K562 (cell line): ENCODE data around the gene INHBE. TPM values are rescaled to one million over a fixed set of nuclear protein-coding genes. Genes with fewer than 3 reads are reported as not detected.

ENCODE experiments used
- ATAC-seq: fragments of 200-7000 bp; cut with Tn5 transposase; 3 replicates; pipeline ENCODE4 v1.9.1; 2020; ENCODE audit warnings: moderate library complexity
- BruUV-seq: library from RNA; stranded (reverse); fragments of 400-500 nt; replicated peaks from 2 replicates; lab custom pipeline; 2021; lab: Mats Ljungman, UMichigan
- CTCF ChIA-PET: fragments of 300-600 bp; formaldehyde crosslinking; extraction: SDS; loops from one replicate; lab custom pipeline; 2021; ENCODE audit warnings: low intra/inter-chr PET ratio; lab: Yijun Ruan, JAX
- POLR2A ChIA-PET: fragments of 300-600, 350-650 bp; sonication (Branson Sonifier 250); formaldehyde crosslinking; extraction: SDS; loops from one replicate; lab custom pipeline; 2021; ENCODE audit warnings: antibody characterized with exemption, inconsistent platforms; lab: Yijun Ruan, JAX
- DNase-seq, 4 experiments: peaks; one replicate each; pipeline versions ENCODE4 v3.0.0 to v3.0.0-alpha.2; 2011 to 2018; ENCODE audit warnings: low spot score in 3 of 4, mixed read lengths in 3 of 4; ENCODE audit errors: extremely low read depth in 1 of 4
- FAIRE-seq: peaks from 2 replicates; lab custom pipeline; 2011; peaks lifted over from hg19 to GRCh38; lab: Jason Lieb, UNC
- H2AFZ ChIP-seq: 2 replicates; pipeline ENCODE4 v1.6.0; 2011; ENCODE audit warnings: low read depth, low read length, control low read depth, inconsistent platforms
- H3K27ac ChIP-seq: fragments of 200-600 bp; 3 replicates; pipeline ENCODE4 v1.8.0; 2011; ENCODE audit warnings: low read depth, mild to moderate bottlenecking, control low read depth, inconsistent platforms, low read length, moderate library complexity, mixed read lengths; ENCODE audit errors: extremely low read depth
- H3K27me3 ChIP-seq, 2 experiments: fragments of 300-600 bp in 1 of 2; 2 replicates in 1 of 2; 3 replicates in 1 of 2; pipeline versions ENCODE4 v1.6.0 to v1.8.0; 2011; ENCODE audit warnings: inconsistent platforms in 2 of 2, low read length in 2 of 2, mild to moderate bottlenecking in 1 of 2, mixed read lengths in 1 of 2, moderate library complexity in 1 of 2; ENCODE audit not compliant: control insufficient read depth in 2 of 2, insufficient read depth in 2 of 2
- H3K36me3 ChIP-seq: fragments of 300-600 bp; 3 replicates; pipeline ENCODE4 v1.8.0; 2011; ENCODE audit warnings: mild to moderate bottlenecking, low read length, inconsistent platforms; ENCODE audit not compliant: control insufficient read depth, insufficient read depth
- H3K4me1 ChIP-seq, 2 experiments: fragments of 200-600 bp in 1 of 2; replicated peaks in 1 of 2; 2 replicates in 1 of 2; 3 replicates in 1 of 2; pipeline versions ENCODE4 v1.5.1 to v1.8.0; 2011; ENCODE audit warnings: inconsistent platforms in 2 of 2, low read length in 2 of 2, mild to moderate bottlenecking in 1 of 2, mixed read lengths in 1 of 2, moderate library complexity in 1 of 2; ENCODE audit not compliant: control insufficient read depth in 2 of 2, insufficient read depth in 2 of 2
- H3K4me2 ChIP-seq: 2 replicates; pipeline ENCODE4 v1.6.1; 2011; ENCODE audit warnings: low read length, control low read depth, inconsistent platforms, mixed read lengths; ENCODE audit not compliant: insufficient read depth
- H3K4me3 ChIP-seq: fragments of 200-600 bp; sonication (generic), shearing (Covaris generic); 2 replicates; pipeline ENCODE4 v1.5.1; 2016; ENCODE audit warnings: control low read depth, inconsistent platforms
- H3K79me2 ChIP-seq: fragments of 200-600 bp; 3 replicates; pipeline ENCODE4 v1.8.0; 2011; ENCODE audit warnings: low read length, inconsistent platforms; ENCODE audit not compliant: control insufficient read depth, insufficient read depth
- H3K9ac ChIP-seq, 2 experiments: 2 replicates each; pipeline versions ENCODE4 v1.6.0 to v1.6.1; 2011; ENCODE audit warnings: low read depth in 2 of 2, low read length in 2 of 2, control low read depth in 1 of 2, inconsistent platforms in 1 of 2, mild to moderate bottlenecking in 1 of 2, mixed read lengths in 1 of 2; ENCODE audit not compliant: insufficient read depth in 1 of 2
- H3K9me1 ChIP-seq: one replicate; pipeline ENCODE4 v1.6.0; 2011; ENCODE audit warnings: inconsistent platforms, mild to moderate bottlenecking, low read length, moderate library complexity; ENCODE audit not compliant: control insufficient read depth, insufficient read depth
- H3K9me3 ChIP-seq: replicated peaks from 2 replicates; pipeline ENCODE4 v1.5.1; 2011; ENCODE audit warnings: low read depth, low read length, inconsistent platforms; ENCODE audit not compliant: control insufficient read depth, insufficient read depth
- H4K20me1 ChIP-seq: replicated peaks from 2 replicates; pipeline ENCODE4 v1.6.1; 2011; ENCODE audit warnings: low read length, inconsistent platforms, mixed read lengths; ENCODE audit not compliant: control insufficient read depth, insufficient read depth
- ATF1 ChIP-seq, 2 experiments: fragments of 450-650 bp in 1 of 2; IDR thresholded peaks; 2 replicates each; pipeline ENCODE4 v1.6.1; 2016; ENCODE audit warnings: missing compliant biosample characterization in 1 of 2, missing genetic modification characterization in 1 of 2
- CBX1 ChIP-seq: sonication (generic); IDR thresholded peaks from 2 replicates; pipeline ENCODE4 v1.6.1; 2016; ENCODE audit warnings: antibody characterized with exemption, low read depth, mild to moderate bottlenecking
- DMBX1 ChIP-seq: fragments of 250-450 bp; sonication (Bioruptor Pico); IDR thresholded peaks from 2 replicates; pipeline ENCODE4 v1.8.0; 2022; ENCODE audit warnings: inconsistent platforms, mild to moderate bottlenecking, moderate library complexity, borderline replicate concordance
- ETV1 ChIP-seq: fragments of 450-650 bp; conservative IDR thresholded peaks from 2 replicates; pipeline ENCODE4 v1.6.1; 2016; ENCODE audit warnings: missing genetic modification characterization, control low read depth, low read depth, missing compliant biosample characterization
- FOSL1 ChIP-seq: fragments of 200-800 bp; sonication (Bioruptor generic); conservative IDR thresholded peaks from 2 replicates; pipeline ENCODE4 v1.6.1; 2016; ENCODE audit warnings: missing genetic modification characterization, missing compliant biosample characterization
- HDGF ChIP-seq: fragments of 450-650 bp; IDR thresholded peaks from 2 replicates; pipeline ENCODE4 v1.6.1; 2016
- HNRNPH1 ChIP-seq: fragments of 200-400 bp; formaldehyde crosslinking; optimal IDR thresholded peaks from 2 replicates; pipeline ENCODE3; 2017; ENCODE audit warnings: low read depth, mild to moderate bottlenecking, low read length, moderate library complexity
- KHSRP ChIP-seq: fragments of 450-650 bp; IDR thresholded peaks from 2 replicates; pipeline ENCODE4 v1.6.1; 2017
- MCM5 ChIP-seq: fragments of 450-650 bp; IDR thresholded peaks from 2 replicates; pipeline ENCODE4 v1.6.1; 2016; ENCODE audit warnings: low read depth
- NFIC ChIP-seq: fragments of 450-650 bp; IDR thresholded peaks from 2 replicates; pipeline ENCODE4 v1.6.1; 2017; ENCODE audit warnings: mild to moderate bottlenecking, inconsistent platforms
- NFIX ChIP-seq: fragments of 250-450 bp; sonication (Bioruptor Pico); IDR thresholded peaks from 2 replicates; pipeline ENCODE4 v1.4.0; 2020; ENCODE audit warnings: low read depth, mild to moderate bottlenecking, moderate library complexity
- NFXL1 ChIP-seq: fragments of 450-650 bp; formaldehyde crosslinking; IDR thresholded peaks from 2 replicates; pipeline ENCODE4 v1.4.0; 2021; ENCODE audit warnings: mild to moderate bottlenecking
- PPARD ChIP-seq: fragments of 250-450 bp; sonication (Bioruptor Pico); IDR thresholded peaks from 2 replicates; pipeline ENCODE4 v1.8.0; 2022; ENCODE audit warnings: inconsistent platforms, mild to moderate bottlenecking, moderate library complexity
- SUPT5H ChIP-seq: fragments of 450-650 bp; IDR thresholded peaks from 2 replicates; pipeline ENCODE4 v1.6.1; 2016
- ZNF121 ChIP-seq: sonication (generic); formaldehyde crosslinking; conservative IDR thresholded peaks from 2 replicates; pipeline ENCODE4 v1.8.0; 2022; ENCODE audit warnings: missing genetic modification reagents
- ZNF23 ChIP-seq: fragments of 250-450 bp; sonication (Bioruptor Pico); IDR thresholded peaks from 2 replicates; pipeline ENCODE4 v1.4.0; 2020; ENCODE audit warnings: mild to moderate bottlenecking
- ZNF253 ChIP-seq: fragments of 250-450 bp; sonication (Bioruptor Pico); conservative IDR thresholded peaks from 2 replicates; pipeline ENCODE4 v1.6.1; 2021; ENCODE audit warnings: mild to moderate bottlenecking
- ZNF740 ChIP-seq, 3 experiments: fragments of 200-800 bp in 1 of 3; sonication (Bioruptor generic) in 1 of 3; sonication (generic) in 1 of 3; formaldehyde crosslinking in 1 of 3; IDR thresholded peaks; 2 replicates each; pipeline versions ENCODE4 v1.6.1 to v1.8.0; 2016 to 2022; ENCODE audit warnings: mild to moderate bottlenecking in 2 of 3, missing compliant biosample characterization in 2 of 3, missing genetic modification characterization in 2 of 3, missing genetic modification reagents in 1 of 3
- ZNF76 ChIP-seq: fragments of 250-450 bp; sonication (Bioruptor Pico); IDR thresholded peaks from 2 replicates; pipeline ENCODE4 v1.4.0; 2020; ENCODE audit warnings: mild to moderate bottlenecking, moderate library complexity, borderline replicate concordance
- whole genome bisulfite sequencing: fragments of 100-300 bp; shearing (Covaris generic); methylation state at CpG from one replicate; pipeline ENCODE4 v1.1.6; 2016; ENCODE audit warnings: low coverage, mixed read lengths; ENCODE audit not compliant: insufficient coverage; ENCODE audit errors: missing lambda C conversion rate; 5-methylcytosine and 5-hydroxymethylcytosine counted together
- in situ Hi-C: fragments of 300-500 bp; cut with MboI; formaldehyde crosslinking; loops from 4 replicates; pipeline ENCODE4 v1.15.0; 2018; ENCODE audit warnings: inconsistent platforms, mixed read lengths
- intact Hi-C: fragments of 100-400 bp; cut with micrococcal nuclease; formaldehyde crosslinking; loops from 2 replicates; pipeline ENCODE4 v1.14.2; 2022
- polyA plus RNA-seq, 8 experiments: library from polyadenylated mRNA; depleted of rRNA in 4 of 8; stranded (reverse) in 5 of 8; unstranded in 3 of 8; fragments of >200 nt; fragmentation: Nextera tagmentation in 2 of 8; fragmentation: Illumina TruSeq in 1 of 8; extraction: Ambion mirVana in 2 of 8; extraction: Trizol in 1 of 8; gene quantifications; 2 replicates each; pipeline versions ENCODE4 v1.2.1 to v1.2.3, GENCODE V29; 2011 to 2014; ENCODE audit warnings: inconsistent platforms in 1 of 8, missing spikeins in 1 of 8
- total RNA-seq, 7 experiments: library from RNA; depleted of rRNA in 6 of 7; stranded (reverse); fragments of >200 nt in 6 of 7; fragmentation: Illumina TruSeq in 2 of 7; extraction: Trizol in 2 of 7; gene quantifications; 2 replicates each; pipeline versions ENCODE4 v1.2.1 to v1.2.3, GENCODE V29; 2011 to 2021; ENCODE audit warnings: low replicate concordance in 1 of 7
- TF ChIP-seq, protein P1 (sequence below): sonication (generic); formaldehyde crosslinking; IDR thresholded peaks from 2 replicates; pipeline ENCODE4 v1.8.0; 2022; ENCODE audit warnings: missing genetic modification reagents, mild to moderate bottlenecking, moderate library complexity, borderline replicate concordance

Gene INHBE
- total and polyA plus RNA-seq, 9 of the 15 experiments (the other 6 are each of a cell fraction or from before 2014, with no cell fraction given), result 0.94 to 9.9 (median 7.3) TPM

DNA sequence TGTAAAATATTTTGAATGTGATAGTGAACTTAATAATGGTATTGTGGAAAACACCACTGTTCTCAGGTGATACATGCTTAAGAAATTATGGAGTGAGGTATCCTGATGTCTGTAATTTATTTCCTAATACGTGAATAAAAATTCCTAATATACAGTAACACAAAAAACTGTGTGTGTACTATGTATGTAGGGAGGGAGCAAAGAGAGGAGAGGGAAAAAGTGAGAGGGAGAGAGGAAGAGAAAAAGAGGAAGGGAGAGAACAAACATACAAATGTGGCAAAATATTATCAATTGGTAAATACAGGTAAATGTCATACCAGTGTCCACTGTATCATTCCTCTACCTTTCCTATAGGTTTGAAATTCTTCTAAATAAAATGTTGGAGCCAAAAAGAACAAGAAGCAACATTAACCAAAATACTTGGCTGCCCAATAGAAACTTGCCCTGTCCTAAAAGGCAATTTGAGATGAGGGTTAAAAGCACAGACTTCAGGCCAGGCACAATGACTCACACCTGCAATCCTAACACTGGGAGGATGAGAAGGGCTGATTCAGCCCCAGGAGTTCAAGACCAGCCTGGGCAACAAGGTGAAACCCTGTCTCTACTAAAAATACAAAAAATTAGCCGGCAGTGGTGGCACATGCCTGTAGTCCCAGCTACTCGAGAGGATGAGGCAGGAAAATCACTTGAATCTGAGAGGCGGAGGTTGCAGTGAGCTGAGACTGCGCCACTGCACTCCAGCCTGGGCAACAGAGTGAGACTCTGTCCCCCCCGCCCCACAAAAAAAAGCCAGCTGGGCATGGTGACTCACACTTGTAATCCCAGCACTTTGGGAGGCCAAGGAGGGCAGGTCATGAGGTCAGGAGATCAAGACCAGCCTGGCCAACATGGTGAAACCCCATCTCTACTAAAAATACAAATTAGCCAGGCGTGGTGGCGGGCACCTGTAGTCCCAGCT is 38.8 kb upstream of the INHBE start:
- ATAC-seq (peak; percentile 26; the same call in 2 of the 3 replicates), FAIRE-seq (peak; percentile 32), DNase-seq (no peak)
- WGBS, result 81% methylated on average over 8 of the region's 8 CpGs
- in situ Hi-C loops (no loop called here), intact Hi-C loops (no loop called here)
- Histone ChIP-seq H3K27ac (no peak overlapping the region), H3K4me1 (peaks cover 14 to 22% of the 10 kb centered on the region in 2 experiments), H3K9me3 (no peaks in the 10 kb centered on the region), H3K4me3 (no peak overlapping the region), H2AFZ (no peak overlapping the region), H3K9me1 (no peaks in the 10 kb centered on the region), H4K20me1 (no peaks in the 10 kb centered on the region), H3K4me2 (no peak overlapping the region), H3K79me2 (peaks cover 11% of the 10 kb centered on the region; the same call in 2 of the 3 replicates), H3K9ac (no peak overlapping the region), H3K36me3 (no peaks in the 10 kb centered on the region; the same call in 2 of the 3 replicates), H3K27me3 (no peaks in the 10 kb centered on the region)
- ChIA-PET POLR2A (interaction anchor here (1.3 kb wide), 1 partner anchor 13 kb away, joined by 3 read pairs; no protein-coding TSS in a partner anchor), CTCF (interaction anchor here (0.7 kb wide), 1 partner anchor 177 kb away, joined by 4 read pairs; no protein-coding TSS in a partner anchor)
- BruUV-seq, result no TSS peak
- TF ChIP-seq CBX1 (no peak), ZNF253 (CRISPR knock-in tag) (no peak), DMBX1 (CRISPR knock-in tag) (no peak), SUPT5H (no peak), ZNF23 (no peak), ZNF121 (CRISPR knock-in tag) (peak; percentile 57), KHSRP (no peak), HDGF (no peak), FOSL1 (tag) (peak; percentile 35; the same call in 1 of the 2 replicates), ZNF76 (no peak), NFIC (no peak), NFIX (CRISPR knock-in tag) (no peak), ZNF740 (CRISPR knock-in tag; IDR thresholded peaks at IDR 0.05) (0 out of 2 replicates have a peak, but pooled peaks have one; percentile 56), ZNF740 (tag; IDR thresholded peaks at IDR 0.05) (no peak), NFXL1 (CRISPR knock-in tag) (no peak), HNRNPH1 (no peak), PPARD (CRISPR knock-in tag) (no peak), ATF1 (CRISPR knock-in tag; IDR thresholded peaks at IDR 0.05) (no peak), ATF1 (tag; IDR thresholded peaks at IDR 0.05) (no peak), ETV1 (tag) (no peak), MCM5 (no peak)
- TF ChIP-seq, protein P1, sequence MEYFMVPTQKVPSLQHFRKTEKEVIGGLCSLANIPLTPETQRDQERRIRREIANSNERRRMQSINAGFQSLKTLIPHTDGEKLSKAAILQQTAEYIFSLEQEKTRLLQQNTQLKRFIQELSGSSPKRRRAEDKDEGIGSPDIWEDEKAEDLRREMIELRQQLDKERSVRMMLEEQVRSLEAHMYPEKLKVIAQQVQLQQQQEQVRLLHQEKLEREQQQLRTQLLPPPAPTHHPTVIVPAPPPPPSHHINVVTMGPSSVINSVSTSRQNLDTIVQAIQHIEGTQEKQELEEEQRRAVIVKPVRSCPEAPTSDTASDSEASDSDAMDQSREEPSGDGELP (CRISPR knock-in tag), result peak; percentile 51; the same call in 1 of the 2 replicates
